GM12878 (cell line): ENCODE measurements around the gene LTBP4. TPM values are rescaled to one million over a fixed set of nuclear protein-coding genes. Genes with fewer than 3 reads are reported as not detected.

Source experiments
- ATAC-seq: fragments of 200-7000 bp; cut with Tn5 transposase; 3 replicates; pipeline ENCODE4 v1.9.1; 2020; ENCODE audit warnings: mild to moderate bottlenecking, moderate library complexity
- BruUV-seq: library from RNA; stranded (reverse); fragments of 400-500 nt; replicated peaks from 2 replicates; lab custom pipeline; 2021; lab: Mats Ljungman, UMichigan
- CTCF ChIA-PET: fragments of 300-600 bp; sonication (Branson Sonifier 250); formaldehyde crosslinking; extraction: SDS; loops from one replicate; lab custom pipeline; 2021; ENCODE audit warnings: inconsistent platforms; lab: Yijun Ruan, JAX
- POLR2A ChIA-PET: fragments of 350-600 bp; formaldehyde crosslinking; extraction: SDS; loops from one replicate; lab custom pipeline; 2021; ENCODE audit warnings: inconsistent platforms; lab: Charles Lee
- RAD21 ChIA-PET: fragments of 300-600 bp; sonication (Branson Sonifier 250); formaldehyde crosslinking; loops from one replicate; lab custom pipeline; 2023; ENCODE audit warnings: antibody characterized with exemption; ENCODE audit not compliant: unreplicated experiment; lab: Charles Lee
- SMC1A ChIA-PET: fragments of 300-600 bp; sonication (Branson Sonifier 250); formaldehyde crosslinking; loops from one replicate; lab custom pipeline; 2023; ENCODE audit not compliant: unreplicated experiment, uncharacterized antibody; lab: Charles Lee
- DNase-seq: peaks from one replicate; pipeline ENCODE4 v3.0.0-alpha.2; 2011; ENCODE audit warnings: low read depth, low spot score
- FAIRE-seq: peaks from 3 replicates; lab custom pipeline; 2011; peaks lifted over from hg19 to GRCh38; lab: Jason Lieb, UNC
- H2AFZ ChIP-seq: 2 replicates; pipeline ENCODE4 v1.6.0; 2011; ENCODE audit warnings: low read depth, low read length, control low read depth; ENCODE audit not compliant: control insufficient read depth
- H3K27ac ChIP-seq: 2 replicates; pipeline ENCODE4 v1.5.1; 2011; ENCODE audit warnings: control low read depth; ENCODE audit not compliant: control insufficient read depth, insufficient read depth
- H3K27me3 ChIP-seq, 2 experiments: replicated peaks in 1 of 2; 2 replicates each; pipeline versions ENCODE4 v1.6.0 to v1.6.1; 2011; ENCODE audit warnings: low read length in 1 of 2; ENCODE audit not compliant: control insufficient read depth in 2 of 2, insufficient read depth in 2 of 2
- H3K36me3 ChIP-seq, 2 experiments: 2 replicates each; pipeline ENCODE4 v1.5.1; 2011; ENCODE audit warnings: low read length in 1 of 2; ENCODE audit not compliant: control insufficient read depth in 2 of 2, insufficient read depth in 2 of 2
- H3K4me1 ChIP-seq: 2 replicates; pipeline ENCODE4 v1.6.1; 2011; ENCODE audit warnings: mild to moderate bottlenecking, low read length, moderate library complexity, mixed read lengths; ENCODE audit not compliant: control insufficient read depth, insufficient read depth
- H3K4me2 ChIP-seq: 2 replicates; pipeline ENCODE4 v1.6.0; 2011; ENCODE audit warnings: control low read depth; ENCODE audit not compliant: control insufficient read depth, insufficient read depth
- H3K4me3 ChIP-seq: fragments of 200-600 bp; sonication (generic); 2 replicates; pipeline ENCODE4 v1.5.1; 2016
- H3K79me2 ChIP-seq: 2 replicates; pipeline ENCODE4 v1.6.0; 2011; ENCODE audit warnings: low read length; ENCODE audit not compliant: control insufficient read depth, insufficient read depth
- H3K9ac ChIP-seq: 2 replicates; pipeline ENCODE4 v1.8.0; 2011; ENCODE audit warnings: low read length, control low read depth, mixed read lengths; ENCODE audit not compliant: control insufficient read depth, insufficient read depth
- H3K9me3 ChIP-seq: replicated peaks from 3 replicates; pipeline ENCODE4 v1.5.1; 2011; ENCODE audit warnings: mild to moderate bottlenecking, low read length; ENCODE audit not compliant: control insufficient read depth, insufficient read depth
- H4K20me1 ChIP-seq: 2 replicates; pipeline ENCODE4 v1.6.0; 2011; ENCODE audit not compliant: control insufficient read depth, insufficient read depth
- BRCA1 ChIP-seq: IDR thresholded peaks from 2 replicates; pipeline ENCODE4 v1.6.1; 2011; ENCODE audit warnings: low read depth, low read length, improper control_type of control experiment
- IRF3 ChIP-seq: fragments of 450-650 bp; IDR thresholded peaks from 2 replicates; pipeline ENCODE4 v1.6.1; 2014; ENCODE audit warnings: mild to moderate bottlenecking
- JUNB ChIP-seq: IDR thresholded peaks from 2 replicates; pipeline ENCODE4 v1.6.1; 2016; ENCODE audit warnings: antibody characterized with exemption, mild to moderate bottlenecking
- MTA3 ChIP-seq: IDR thresholded peaks from 2 replicates; pipeline ENCODE4 v1.6.1; 2012; ENCODE audit warnings: low read length, inconsistent platforms, borderline replicate concordance
- MYB ChIP-seq: fragments of 150-350 bp; IDR thresholded peaks from 2 replicates; pipeline ENCODE4 v1.6.1; 2014; ENCODE audit warnings: mild to moderate bottlenecking, low read depth, low read length, borderline replicate concordance
- NFYA ChIP-seq: IDR thresholded peaks from 2 replicates; pipeline ENCODE4 v1.6.1; 2011; ENCODE audit warnings: low read depth, mild to moderate bottlenecking, low read length, improper control_type of control experiment, borderline replicate concordance
- NR2F1 ChIP-seq: fragments of 450-650 bp; conservative IDR thresholded peaks from 2 replicates; pipeline ENCODE4 v1.6.1; 2017; ENCODE audit warnings: mild to moderate bottlenecking
- PAX5 ChIP-seq: IDR thresholded peaks from 2 replicates; pipeline ENCODE4 v1.6.1; 2011; ENCODE audit warnings: low read depth, low read length, borderline replicate concordance
- RBBP5 ChIP-seq: fragments of 200-600 bp; sonication (generic); conservative IDR thresholded peaks from 2 replicates; pipeline ENCODE4 v1.6.1; 2016
- SREBF1 ChIP-seq: IDR thresholded peaks from 2 replicates; pipeline ENCODE4 v1.6.1; 2012; ENCODE audit warnings: mild to moderate bottlenecking, low read length
- STAT1 ChIP-seq: fragments of 450-650 bp; conservative IDR thresholded peaks from 2 replicates; pipeline ENCODE4 v1.6.1; 2014; ENCODE audit warnings: antibody characterized with exemption, mild to moderate bottlenecking
- ZBTB4 ChIP-seq: fragments of 450-650 bp; formaldehyde crosslinking; IDR thresholded peaks from 2 replicates; pipeline ENCODE4 v1.4.0; 2022; ENCODE audit warnings: mild to moderate bottlenecking, moderate library complexity
- ZNF217 ChIP-seq: fragments of 450-650 bp; IDR thresholded peaks from 2 replicates; pipeline ENCODE4 v1.6.1; 2017; ENCODE audit warnings: antibody characterized with exemption, mild to moderate bottlenecking
- WGBS: methylation state at CpG from one replicate; pipeline ENCODE4 v1.1.6; 2016; ENCODE audit warnings: low lambda C conversion rate; ENCODE audit not compliant: insufficient replicate concordance, insufficient coverage; ENCODE audit errors: missing lambda C conversion rate; 5-methylcytosine and 5-hydroxymethylcytosine counted together
- in situ Hi-C: fragments of 300-500 bp; cut with MboI; formaldehyde crosslinking; loops from 9 replicates; pipeline ENCODE4 v1.14.3; 2018; ENCODE audit warnings: mixed read lengths
- intact Hi-C: fragments of 100-400 bp; cut with micrococcal nuclease; formaldehyde crosslinking; loops from one replicate; pipeline ENCODE4 v1.14.2; 2022; ENCODE audit not compliant: unreplicated experiment
- polyA plus RNA-seq, 11 experiments: library from polyadenylated mRNA; depleted of rRNA in 4 of 11; unstranded in 6 of 11; stranded (reverse) in 5 of 11; fragments of >200 nt; fragmentation: Nextera tagmentation in 4 of 11; fragmentation: Illumina TruSeq in 1 of 11; extraction: Ambion mirVana in 4 of 11; extraction: Trizol in 1 of 11; gene quantifications; 1 replicate in 1 of 11; 2 replicates in 10 of 11; pipeline versions ENCODE4 v1.2.1 to v1.2.3, GENCODE V29; 2011 to 2016; ENCODE audit warnings: inconsistent platforms in 2 of 11, missing spikeins in 2 of 11, low read depth in 1 of 11
- total RNA-seq, 4 experiments: library from RNA; depleted of rRNA in 3 of 4; stranded (reverse); fragments of >200 nt in 3 of 4; fragmentation: Illumina TruSeq in 1 of 4; extraction: Trizol in 1 of 4; gene quantifications; 2 replicates each; pipeline versions ENCODE4 v1.2.1 to v1.2.3, GENCODE V29; 2013 to 2021

LTBP4 gene
- total and polyA plus RNA-seq, 10 of the 15 experiments (the other 5 are each of a cell fraction or from before 2014, with no cell fraction given), result 0.09 to 34.6 (median 8.5) TPM; not detected in 1

- Histone ChIP-seq H4K20me1 (no peaks in the 10 kb centered on the region), H3K9me3 (no peaks in the 10 kb centered on the region; the same call in 2 of the 3 replicates), H3K4me3 (no peak overlapping the region), H3K79me2 (no peaks in the 10 kb centered on the region), H3K4me2 (no peak overlapping the region), H3K27me3 (no peaks in the 10 kb centered on the region), H3K27ac (no peak overlapping the region), H3K36me3 (no peaks in the 10 kb centered on the region; a peak in 1 of 4 replicates), H2AFZ (no peak overlapping the region), H3K9ac (no peak overlapping the region), H3K4me1 (0 out of 2 replicates have a peak, but pooled peaks cover 3% of the 10 kb centered on the region)
- RAD21 ChIA-PET, result no interaction called here
- POLR2A ChIA-PET, result no interaction called here
- 23% methylated on average over 7 of the region's 7 CpGs for WGBS
- CTCF ChIA-PET, result interaction anchor here (2.9 kb wide), 1 partner anchor 9 kb away, joined by 18 read pairs; no protein-coding TSS in a partner anchor
- ATAC-seq, result peak; percentile 34; the same call in 2 of the 3 replicates
- in situ Hi-C loops (no loop called here), intact Hi-C loops (no loop called here)
- no TSS peak for BruUV-seq
- no peak for DNase-seq
- no peak for FAIRE-seq
- TF ChIP-seq BRCA1 (no peak), MTA3 (no peak), NR2F1 (no peak), SREBF1 (no peak), MYB (no peak), NFYA (no peak), IRF3 (no peak), STAT1 (no peak), PAX5 (no peak), ZBTB4 (no peak), JUNB (no peak), ZNF217 (no peak), RBBP5 (no peak)
- SMC1A ChIA-PET, result interaction anchor here (1.7 kb wide), 1 partner anchor 9 kb away, joined by 5 read pairs; no protein-coding TSS in a partner anchor
These were observed 24.4 kb downstream of the LTBP4 start for GRCh38 chr19:40625406-40626120.
